Dermis lymphatic vessel endothelial cell (primary cell): ENCODE data around the gene ATG16L1. TPM values are rescaled to one million over a fixed set of nuclear protein-coding genes. Genes with fewer than 3 reads are reported as not detected.

Source experiments
- total RNA-seq: library from RNA; depleted of rRNA; stranded (reverse); fragments of >200 nt; gene quantifications from 2 replicates; pipeline ENCODE4 v1.2.1, GENCODE V29; 2014

The ATG16L1 gene
- total RNA-seq, result 28.0 and 33.3 TPM in 2 replicates

GRCh38 chr2:233251306-233252116, at the start of gene ATG16L1:
Gene ATG16L1, plus strand, starts transcription at chr2:233251673. Its CDS starts 155 bp downstream, at chr2:233251828.

GRCh38 chr2:233307565-233307964, 56.1 kb downstream of the ATG16L1 start, which contains the start of gene SAG:
Gene SAG, plus strand, starts transcription at chr2:233307816. Its CDS starts 1,374 bp downstream, at chr2:233309190.

Other genes with a start within 250 kb of the ATG16L1 start
- gene NGEF, start 238.4 kb upstream of the ATG16L1 start, total RNA-seq, result under 0.01 and 0.22 TPM in 2 replicates
- gene NEU2, start 219.0 kb upstream of the ATG16L1 start, total RNA-seq, result not detected in 2 replicates
- gene INPP5D, start 191.3 kb upstream of the ATG16L1 start, total RNA-seq, result 27.7 and 45.4 TPM in 2 replicates
- gene SAG, start 56.1 kb downstream of the ATG16L1 start, total RNA-seq, result not detected in 2 replicates
- 17.0 and 49.3 TPM in 2 replicates for gene DGKD, start 102.8 kb downstream of the ATG16L1 start, total RNA-seq